Mucosa of gallbladder (tissue), 1 donor: Measurements from ENCODE around the gene ISCA2. TPM values are rescaled to one million over a fixed set of nuclear protein-coding genes. Genes with fewer than 3 reads are reported as not detected.

Experiments
- DNase-seq: peaks from one replicate; pipeline ENCODE4 v3.0.0-alpha.2; 2020; ENCODE audit warnings: low spot score
- total RNA-seq: library from RNA; stranded (reverse); gene quantifications from one replicate; pipeline ENCODE4 v1.2.1, GENCODE V29; 2021
- donor health status: DM: no; HTN: no; CAD: no.

The ISCA2 gene
- total RNA-seq, 1 donor from 2014 or later = 34.3 TPM

GRCh38 chr14:74508292-74508731 lies 14.7 kb downstream of the ISCA2 start:
- DNase-seq = no peak

DNA sequence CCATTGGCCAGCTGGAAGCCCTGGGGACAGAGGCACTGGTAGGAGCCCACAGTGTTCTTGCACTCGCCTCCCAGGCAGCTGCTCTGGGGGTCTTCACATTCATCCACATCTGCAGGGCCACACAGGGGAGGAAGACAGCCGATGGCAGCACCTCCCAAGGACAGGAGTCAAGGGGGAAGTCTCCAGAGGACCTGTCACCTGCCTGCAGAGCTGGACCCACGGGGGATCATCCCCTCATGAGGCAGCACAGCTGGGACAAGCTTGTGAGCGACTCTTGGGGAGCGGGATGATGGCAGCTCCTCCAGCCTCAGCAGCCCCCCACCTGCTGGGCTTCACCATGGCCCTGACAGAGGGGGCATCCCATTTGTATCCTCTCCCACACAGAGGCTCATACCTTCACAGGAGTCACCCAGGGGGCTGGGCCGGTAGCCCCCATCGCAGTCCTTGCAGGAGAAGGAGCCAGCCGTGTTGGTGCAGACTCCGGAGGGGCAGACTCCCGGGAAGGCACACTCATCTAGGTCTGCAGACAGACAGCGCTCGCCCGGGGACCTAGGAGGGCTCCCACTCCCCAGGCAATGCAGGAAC lies 15.4 kb downstream of the ISCA2 start:
- DNase-seq = no peak

DNA sequence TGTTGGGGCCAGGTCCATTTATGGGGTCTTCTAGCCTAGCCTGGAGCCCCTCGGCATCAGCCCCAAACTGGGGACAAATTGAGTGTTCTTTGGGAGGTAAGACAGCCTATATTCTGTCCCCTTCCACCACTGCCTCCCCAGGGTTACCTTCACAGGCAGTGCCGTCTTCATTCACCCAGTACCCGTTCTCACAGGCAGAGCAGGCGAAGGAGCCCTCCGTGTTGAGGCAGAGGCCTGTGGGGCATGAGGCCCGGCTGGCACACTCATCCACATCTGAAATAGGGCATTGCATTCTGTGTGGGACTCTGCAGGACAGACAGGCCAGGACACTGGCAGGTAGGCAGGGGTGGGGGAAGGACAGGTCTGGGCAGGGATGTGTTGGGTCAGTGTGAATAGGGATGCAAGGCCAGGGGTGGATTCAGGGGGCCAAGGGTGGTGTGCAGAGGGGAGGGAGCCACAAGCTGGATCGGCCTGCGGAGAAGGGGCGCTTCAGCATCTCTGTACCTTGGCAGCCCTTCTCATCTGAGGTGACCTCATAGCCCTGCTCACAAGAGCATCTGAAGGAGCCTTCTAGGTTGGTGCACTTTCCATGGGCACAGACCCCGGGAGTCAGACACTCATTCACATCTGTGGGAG lies 16.1 kb downstream of the ISCA2 start:
- DNase-seq = no peak

- no peak for DNase-seq
Observed at GRCh38 chr14:74510223-74510931, 16.8 kb downstream of the ISCA2 start.

GRCh38 chr14:74510959-74511409 lies 17.4 kb downstream of the ISCA2 start:
- DNase-seq = no peak

DNA sequence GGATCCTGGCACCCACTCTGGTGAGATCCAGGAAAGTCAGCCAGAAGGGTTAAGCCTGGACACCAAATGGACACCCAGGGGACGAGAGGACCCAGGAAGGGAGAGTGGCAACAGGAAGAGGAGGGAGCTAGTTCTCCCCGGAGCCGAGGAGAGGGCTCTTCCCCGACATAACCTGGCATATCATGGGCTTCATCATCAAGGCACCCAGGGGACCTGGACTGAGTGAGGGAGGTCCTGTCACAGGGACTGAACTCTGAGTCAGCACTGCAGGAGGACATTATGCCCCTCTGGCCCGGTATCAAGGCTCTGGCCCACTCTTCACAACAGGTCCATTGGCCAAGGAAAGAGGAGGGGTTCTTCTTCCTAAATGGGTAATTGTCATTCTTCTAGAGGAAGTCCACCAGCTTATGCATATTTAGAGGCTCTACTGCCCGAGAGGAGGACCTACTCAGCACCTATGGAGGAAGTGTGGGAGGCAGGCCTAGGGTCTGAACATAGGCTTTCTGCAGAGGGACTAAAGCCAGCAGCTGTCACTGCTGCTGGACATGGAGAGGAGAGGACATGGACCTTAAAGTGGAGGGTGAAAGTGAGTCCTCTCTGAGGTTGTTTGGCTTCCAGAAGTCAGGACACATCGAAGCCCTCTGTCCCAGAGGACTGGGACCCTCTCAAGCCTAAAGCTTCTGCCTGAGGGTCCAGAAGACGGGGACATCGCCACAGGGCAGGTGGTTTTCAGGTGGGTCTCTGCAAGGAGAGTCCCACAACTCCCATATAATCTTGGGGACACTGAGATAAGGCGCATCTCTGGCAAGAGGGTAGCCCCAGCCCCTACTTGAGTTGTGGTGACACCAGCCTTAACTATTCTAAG lies 18.6 kb downstream of the ISCA2 start:
- DNase-seq = no peak

- no peak for DNase-seq
Observed at GRCh38 chr14:74514471-74514941, 20.9 kb downstream of the ISCA2 start.

- no peak for DNase-seq
Observed at GRCh38 chr14:74515891-74516412, 22.4 kb downstream of the ISCA2 start.

- DNase-seq = no peak
Observed at GRCh38 chr14:74516451-74517160, 23.0 kb downstream of the ISCA2 start.

DNA sequence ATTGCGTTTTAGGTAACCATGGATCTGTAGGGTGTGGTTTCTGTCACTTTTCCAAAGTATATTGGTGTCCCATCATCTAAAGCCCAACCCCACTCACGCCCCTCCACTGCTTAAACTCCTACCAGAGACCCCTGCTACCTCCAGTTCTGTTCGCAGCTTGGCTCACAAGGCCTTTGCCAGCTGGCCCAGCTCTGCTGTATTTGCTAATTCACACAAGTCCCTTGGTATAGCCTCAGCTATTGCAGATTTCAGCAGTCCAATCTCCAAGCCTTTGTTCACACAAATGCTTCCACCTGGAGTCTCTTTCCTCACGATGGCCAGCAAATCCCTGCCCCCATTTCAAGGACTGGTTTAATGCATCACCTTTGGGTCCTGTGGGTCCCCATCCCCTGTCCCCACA lies 24.2 kb downstream of the ISCA2 start:
- no peak for DNase-seq

- no peak for DNase-seq
Observed at GRCh38 chr14:74518221-74518620, 24.7 kb downstream of the ISCA2 start.

GRCh38 chr14:74519316-74520074 lies 25.9 kb downstream of the ISCA2 start:
- no peak for DNase-seq

DNA sequence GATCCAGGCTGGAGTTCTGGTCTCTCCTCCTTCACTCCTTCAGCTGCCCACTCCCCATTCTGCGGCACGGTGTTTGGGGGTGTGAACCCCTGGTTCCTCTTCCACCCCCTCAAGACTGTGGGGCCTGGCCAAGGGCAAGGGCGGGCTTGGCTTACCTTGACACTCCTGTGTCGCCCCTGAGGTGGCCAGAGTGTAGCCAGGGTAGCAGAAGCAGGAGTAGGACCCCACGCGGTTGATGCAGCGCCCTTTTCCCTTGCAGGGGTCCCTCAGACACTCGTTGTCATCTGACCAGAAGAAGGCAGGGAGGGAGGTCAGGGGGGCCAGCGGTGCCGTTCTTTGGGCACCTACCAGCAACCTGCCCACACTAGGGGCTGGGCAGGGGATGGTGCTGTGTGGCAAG lies 28.2 kb downstream of the ISCA2 start:
- no peak for DNase-seq

- DNase-seq = no peak
Observed at GRCh38 chr14:74522740-74523139, 29.2 kb downstream of the ISCA2 start.

- DNase-seq = no peak
Observed at GRCh38 chr14:74524076-74524811, 30.7 kb downstream of the ISCA2 start.

DNA sequence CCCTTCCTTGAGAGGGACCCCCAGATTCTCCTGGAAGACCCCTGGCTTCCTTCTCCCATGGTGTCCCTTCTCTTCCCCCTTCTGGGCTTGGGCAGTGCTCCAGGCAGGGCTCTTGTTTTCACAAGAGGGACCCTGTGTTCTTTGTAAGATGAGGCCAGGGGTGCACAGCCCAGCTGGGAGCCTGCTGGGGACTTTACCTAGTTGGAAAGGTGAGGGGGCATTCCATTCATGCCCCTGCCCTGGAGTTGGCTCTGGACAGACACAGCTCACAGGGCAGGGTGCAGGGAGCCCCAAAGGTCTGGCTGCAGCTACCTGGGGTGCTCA lies 31.2 kb downstream of the ISCA2 start:
- DNase-seq = no peak

DNA sequence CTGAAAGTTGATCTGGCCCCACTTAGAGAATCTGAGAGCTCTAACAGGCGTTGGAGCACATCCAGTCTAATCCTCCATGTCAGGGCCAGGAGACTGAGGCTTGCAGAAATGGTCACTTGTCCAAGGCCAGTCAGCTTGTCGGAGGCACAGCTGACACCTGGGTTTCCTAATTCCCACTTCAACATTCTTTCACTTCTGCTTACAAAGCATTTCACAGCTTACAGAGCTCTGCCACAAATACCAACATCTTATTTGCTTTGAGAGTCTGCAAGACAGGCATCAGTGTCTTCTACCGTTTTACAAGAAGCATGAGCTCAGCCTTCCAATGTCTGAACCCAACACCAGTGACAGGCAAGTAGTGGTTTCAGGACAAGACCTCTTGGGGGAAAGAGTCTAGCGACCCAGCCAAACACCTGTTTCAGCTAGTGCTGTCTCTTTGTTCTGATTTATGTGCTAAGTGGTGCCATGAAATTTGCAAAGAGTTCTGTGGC lies 31.8 kb downstream of the ISCA2 start:
- DNase-seq = no peak

- no peak for DNase-seq
Observed at GRCh38 chr14:74526854-74527585, 33.5 kb downstream of the ISCA2 start.

- DNase-seq = no peak
Observed at GRCh38 chr14:74527736-74528280, 34.2 kb downstream of the ISCA2 start.
